SK-N-SH treated with all-trans-retinoic acid at 6 μM for 48 hours (cell line): ENCODE data around the gene CXXC5.

Experiments
- ATAC-seq: fragments of 200-7000 bp; cut with Tn5 transposase; 3 replicates; pipeline ENCODE4 v1.9.1; 2020; ENCODE audit warnings: mild to moderate bottlenecking, moderate library complexity
- ARNTL ChIP-seq: fragments of 450-650 bp; formaldehyde crosslinking; IDR thresholded peaks from 2 replicates; pipeline ENCODE4 v1.5.0; 2020; ENCODE audit warnings: low read depth, mild to moderate bottlenecking, moderate library complexity, borderline replicate concordance
- CREB5 ChIP-seq: fragments of 250-450 bp; sonication (Bioruptor Pico); IDR thresholded peaks from 2 replicates; pipeline ENCODE4 v1.5.1; 2020; ENCODE audit warnings: low read depth, mild to moderate bottlenecking, moderate library complexity
- CSDC2 ChIP-seq: fragments of 250-450 bp; sonication (Bioruptor Pico); IDR thresholded peaks from 2 replicates; pipeline ENCODE4 v1.5.0; 2020; ENCODE audit warnings: mild to moderate bottlenecking, moderate library complexity
- CSRNP3 ChIP-seq: fragments of 250-450 bp; sonication (Bioruptor Pico); IDR thresholded peaks from 2 replicates; pipeline ENCODE4 v1.5.1; 2021; ENCODE audit warnings: mild to moderate bottlenecking, moderate library complexity
- ESRRG ChIP-seq: fragments of 250-450 bp; sonication (Bioruptor Pico); IDR thresholded peaks from 2 replicates; pipeline ENCODE4 v1.6.1; 2021; ENCODE audit warnings: mild to moderate bottlenecking
- GLIS3 ChIP-seq: fragments of 250-450 bp; sonication (Bioruptor Pico); IDR thresholded peaks from 2 replicates; pipeline ENCODE4 v1.5.0; 2020; ENCODE audit warnings: mild to moderate bottlenecking, moderate library complexity
- ISL1 ChIP-seq: fragments of 250-450 bp; sonication (Bioruptor Pico); IDR thresholded peaks from 2 replicates; pipeline ENCODE4 v2.1.2; 2022; ENCODE audit warnings: mild to moderate bottlenecking, moderate library complexity
- PATZ1 ChIP-seq: fragments of 250-450 bp; sonication (Bioruptor Pico); IDR thresholded peaks from 2 replicates; pipeline ENCODE4 v1.8.0; 2020; ENCODE audit warnings: mild to moderate bottlenecking, moderate library complexity, borderline replicate concordance
- POU6F1 ChIP-seq: fragments of 250-450 bp; sonication (Bioruptor Pico); IDR thresholded peaks from 2 replicates; pipeline ENCODE4 v1.8.0; 2021; ENCODE audit warnings: low read depth, mild to moderate bottlenecking, moderate library complexity, borderline replicate concordance
- PPARA ChIP-seq: fragments of 250-450 bp; sonication (Bioruptor Pico); IDR thresholded peaks from 2 replicates; pipeline ENCODE4 v1.5.0; 2020; ENCODE audit warnings: mild to moderate bottlenecking, borderline replicate concordance
- SNAI2 ChIP-seq: fragments of 250-450 bp; sonication (Bioruptor Pico); IDR thresholded peaks from 2 replicates; pipeline ENCODE4 v1.5.0; 2020; ENCODE audit warnings: mild to moderate bottlenecking, moderate library complexity
- TCF4 ChIP-seq: fragments of 250-450 bp; sonication (Bioruptor Pico); IDR thresholded peaks from 2 replicates; pipeline ENCODE4 v1.8.0; 2021; ENCODE audit warnings: mild to moderate bottlenecking, moderate library complexity, borderline replicate concordance
- TOX ChIP-seq: fragments of 250-450 bp; sonication (Bioruptor Pico); IDR thresholded peaks from 2 replicates; pipeline ENCODE4 v1.8.0; 2021; ENCODE audit warnings: mild to moderate bottlenecking, moderate library complexity, borderline replicate concordance
- TSHZ2 ChIP-seq: fragments of 250-450 bp; sonication (Bioruptor Pico); IDR thresholded peaks from 2 replicates; pipeline ENCODE4 v1.5.0; 2020; ENCODE audit warnings: mild to moderate bottlenecking, moderate library complexity
- ZC3H10 ChIP-seq: fragments of 250-450 bp; sonication (Bioruptor Pico); IDR thresholded peaks from 2 replicates; pipeline ENCODE4 v1.5.1; 2021; ENCODE audit warnings: mild to moderate bottlenecking, moderate library complexity
- ZFP3 ChIP-seq: fragments of 250-450 bp; sonication (Bioruptor Pico); IDR thresholded peaks from 2 replicates; pipeline ENCODE4 v1.5.0; 2020; ENCODE audit warnings: mild to moderate bottlenecking, moderate library complexity
- ZFP30 ChIP-seq: fragments of 450-650 bp; formaldehyde crosslinking; IDR thresholded peaks from 2 replicates; pipeline ENCODE4 v1.5.0; 2022; ENCODE audit warnings: mild to moderate bottlenecking, moderate library complexity
- ZNF565 ChIP-seq: fragments of 450-650 bp; formaldehyde crosslinking; conservative IDR thresholded peaks from 2 replicates; pipeline ENCODE4 v1.5.0; 2020; ENCODE audit warnings: low read depth, mild to moderate bottlenecking, moderate library complexity
- ZNF70 ChIP-seq: fragments of 450-650 bp; formaldehyde crosslinking; IDR thresholded peaks from 2 replicates; pipeline ENCODE4 v1.5.0; 2020; ENCODE audit warnings: mild to moderate bottlenecking, moderate library complexity
- ZNF8 ChIP-seq: fragments of 450-650 bp; formaldehyde crosslinking; IDR thresholded peaks from 2 replicates; pipeline ENCODE4 v1.5.0; 2020; ENCODE audit warnings: mild to moderate bottlenecking, moderate library complexity

The CXXC5 gene

GRCh38 chr5:139696894-139697658 is 48.9 kb downstream of the CXXC5 start:
- TF ChIP-seq ISL1 (CRISPR knock-in tag), result 0 out of 2 replicates have a peak, but pooled peaks have one; percentile 14
- no peak for TF ChIP-seq ARNTL (CRISPR knock-in tag)
- TF ChIP-seq ZFP30 (CRISPR knock-in tag), result no peak
- no peak for TF ChIP-seq ESRRG (CRISPR knock-in tag)
- TF ChIP-seq ZNF8 (CRISPR knock-in tag), result no peak
- no peak for TF ChIP-seq ZFP3
- TF ChIP-seq PATZ1 (CRISPR knock-in tag), result peak; percentile 73; the same call in 1 of the 2 replicates
- TF ChIP-seq GLIS3 (CRISPR knock-in tag), result peak; percentile 61; the same call in 1 of the 2 replicates
- TF ChIP-seq CSRNP3 (CRISPR knock-in tag), result no peak
- TF ChIP-seq CSDC2 (CRISPR knock-in tag), result peak; percentile 41; the same call in 1 of the 2 replicates
- TF ChIP-seq TCF4, result no peak
- no peak for TF ChIP-seq ZC3H10 (CRISPR knock-in tag)
- peak; percentile 76 for ATAC-seq

- ATAC-seq, result no peak
- TF ChIP-seq CREB5 (no peak), PATZ1 (CRISPR knock-in tag) (0 out of 2 replicates have a peak, but pooled peaks have one; percentile 60)
Observed at GRCh38 chr5:139698490-139699146, 50.5 kb downstream of the CXXC5 start.

GRCh38 chr5:139699351-139699750 is 51.2 kb downstream of the CXXC5 start:
- no peak for ATAC-seq
- TF ChIP-seq TOX (CRISPR knock-in tag) (no peak), TSHZ2 (CRISPR knock-in tag) (no peak), CSDC2 (CRISPR knock-in tag) (no peak), ESRRG (CRISPR knock-in tag) (no peak), TCF4 (no peak), ARNTL (CRISPR knock-in tag) (no peak), ZC3H10 (CRISPR knock-in tag) (no peak), ISL1 (CRISPR knock-in tag) (no peak), ZNF8 (CRISPR knock-in tag) (no peak), PATZ1 (CRISPR knock-in tag) (no peak), PPARA (no peak), ZFP30 (CRISPR knock-in tag) (no peak), POU6F1 (CRISPR knock-in tag) (no peak), ZNF70 (CRISPR knock-in tag) (no peak), GLIS3 (CRISPR knock-in tag) (no peak), ZNF565 (no peak), ZFP3 (no peak), CREB5 (no peak), SNAI2 (no peak)
